Central memory CD8-positive, alpha-beta T cell (primary cell): ENCODE measurements around the gene EPHB2.

ENCODE experiments used
- ATAC-seq: fragments of 150-1000 bp; cut with Tn5 transposase; replicated peaks from 2 replicates; pipeline ENCODE4 v1.10.0; 2022; ENCODE audit warnings: mild to moderate bottlenecking, moderate FRiP score, moderate number of reproducible peaks; ENCODE audit not compliant: poor library complexity, severe bottlenecking; ENCODE audit errors: extremely low read depth
- DNase-seq, 2 donors: peaks; one replicate each; pipeline ENCODE4 v3.0.0; 2021; ENCODE audit warnings: low spot score in 2 of 2
- H3K27ac Mint-ChIP-seq: one replicate; pipeline ENCODE4 v1.8.0; 2022; ENCODE audit warnings: low read depth, mild to moderate bottlenecking, moderate library complexity, mixed read lengths
- H3K27me3 Mint-ChIP-seq: one replicate; pipeline ENCODE4 v1.8.0; 2022; ENCODE audit warnings: mixed read lengths
- H3K36me3 Mint-ChIP-seq: one replicate; pipeline ENCODE4 v1.8.0; 2022; ENCODE audit warnings: mild to moderate bottlenecking, moderate library complexity, mixed read lengths; ENCODE audit not compliant: insufficient read depth
- H3K4me1 Mint-ChIP-seq: one replicate; pipeline ENCODE4 v1.8.0; 2022; ENCODE audit warnings: mixed read lengths
- H3K4me3 Mint-ChIP-seq: one replicate; pipeline ENCODE4 v1.8.0; 2022; ENCODE audit warnings: mild to moderate bottlenecking, moderate library complexity, mixed read lengths
- H3K9me3 Mint-ChIP-seq: one replicate; pipeline ENCODE4 v1.8.0; 2022; ENCODE audit warnings: mixed read lengths

Gene EPHB2

GRCh38 chr1:22907528-22907927 lies 196.9 kb downstream of the EPHB2 start:
- ATAC-seq (no peak), DNase-seq (no peak)
- H3K36me3 Mint-ChIP-seq = no peaks in the 10 kb centered on the region
- H3K27ac Mint-ChIP-seq = no peak overlapping the region
- H3K4me1 Mint-ChIP-seq = no peaks in the 10 kb centered on the region
- no peak overlapping the region for H3K4me3 Mint-ChIP-seq
- no peaks in the 10 kb centered on the region for H3K27me3 Mint-ChIP-seq
- H3K9me3 Mint-ChIP-seq = no peaks in the 10 kb centered on the region

DNA sequence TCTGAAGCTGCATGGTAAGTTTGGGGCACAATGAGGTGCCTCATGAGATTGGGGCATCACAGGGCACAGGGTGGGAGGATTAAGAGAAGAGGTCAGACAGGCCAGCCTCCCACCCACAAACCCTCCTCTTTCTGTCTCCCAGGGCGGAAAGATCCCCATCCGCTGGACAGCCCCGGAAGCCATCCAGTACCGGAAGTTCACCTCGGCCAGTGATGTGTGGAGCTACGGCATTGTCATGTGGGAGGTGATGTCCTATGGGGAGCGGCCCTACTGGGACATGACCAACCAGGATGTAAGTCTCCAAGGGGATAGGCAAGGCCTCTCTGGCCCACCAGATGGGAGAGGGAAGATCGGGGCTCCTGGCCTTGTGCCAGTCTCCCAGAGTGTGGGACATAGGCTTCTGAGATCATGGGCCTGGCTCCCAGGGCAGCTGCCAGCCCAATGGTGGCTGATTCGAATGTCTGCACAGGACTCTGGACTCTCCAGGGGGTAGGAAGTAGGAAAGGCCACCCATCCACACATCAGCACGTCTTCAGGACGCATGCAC lies 198.3 kb downstream of the EPHB2 start:
- H3K4me3 Mint-ChIP-seq = no peak overlapping the region
- no peaks in the 10 kb centered on the region for H3K27me3 Mint-ChIP-seq
- ATAC-seq (no peak), DNase-seq (no peak)
- no peaks in the 10 kb centered on the region for H3K9me3 Mint-ChIP-seq
- H3K36me3 Mint-ChIP-seq = no peaks in the 10 kb centered on the region
- no peak overlapping the region for H3K27ac Mint-ChIP-seq
- no peaks in the 10 kb centered on the region for H3K4me1 Mint-ChIP-seq

DNA sequence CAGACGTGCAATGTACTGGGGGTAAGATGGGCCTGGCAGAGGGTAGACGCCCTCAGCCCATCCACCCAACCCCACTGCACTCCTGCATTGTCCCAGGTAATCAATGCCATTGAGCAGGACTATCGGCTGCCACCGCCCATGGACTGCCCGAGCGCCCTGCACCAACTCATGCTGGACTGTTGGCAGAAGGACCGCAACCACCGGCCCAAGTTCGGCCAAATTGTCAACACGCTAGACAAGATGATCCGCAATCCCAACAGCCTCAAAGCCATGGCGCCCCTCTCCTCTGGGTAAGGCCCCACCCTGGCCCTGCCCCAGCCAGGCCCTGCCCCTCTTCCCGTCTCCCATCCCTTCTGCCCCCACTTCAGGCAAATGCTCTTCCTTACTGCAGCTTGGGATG lies 199.6 kb downstream of the EPHB2 start:
- ATAC-seq (no peak), DNase-seq (no peak)
- no peak overlapping the region for H3K4me3 Mint-ChIP-seq
- no peaks in the 10 kb centered on the region for H3K4me1 Mint-ChIP-seq
- H3K27ac Mint-ChIP-seq = no peak overlapping the region
- no peaks in the 10 kb centered on the region for H3K9me3 Mint-ChIP-seq
- H3K27me3 Mint-ChIP-seq = peaks cover 11% of the 10 kb centered on the region
- H3K36me3 Mint-ChIP-seq = no peaks in the 10 kb centered on the region

DNA sequence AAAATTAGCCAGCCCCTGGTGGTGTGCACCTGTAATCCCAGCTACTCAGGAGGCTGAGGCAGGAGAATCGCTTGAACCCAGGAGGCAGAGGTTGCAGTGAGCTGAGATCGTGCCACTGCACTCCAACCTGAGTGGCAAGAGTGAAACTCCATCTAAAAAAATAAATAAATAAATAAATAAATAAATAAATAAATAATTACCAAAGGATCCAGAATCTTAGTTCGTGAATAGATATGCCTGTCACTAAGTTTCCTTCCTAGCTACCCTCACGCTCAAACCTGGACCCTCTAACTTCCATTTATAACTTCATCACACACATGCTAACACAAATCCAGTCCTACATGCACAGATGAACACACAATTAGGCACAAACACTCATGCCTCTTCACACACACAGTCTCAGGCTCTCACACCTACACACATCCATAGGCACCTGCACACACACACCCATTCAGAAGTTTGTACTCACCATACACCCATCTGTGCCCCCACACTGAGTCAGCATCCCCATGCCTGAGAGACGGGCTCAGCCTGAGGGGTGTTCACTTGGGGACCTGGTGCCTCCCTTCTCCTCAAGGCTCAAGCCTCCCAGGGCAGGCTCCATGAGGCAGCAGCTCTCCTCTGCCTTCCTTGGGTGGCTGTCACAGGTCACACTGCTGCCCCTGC lies 200.5 kb downstream of the EPHB2 start:
- Mint-ChIP-seq H3K4me1 (no peaks in the 10 kb centered on the region), H3K27me3 (peaks cover 17% of the 10 kb centered on the region), H3K9me3 (no peaks in the 10 kb centered on the region), H3K36me3 (no peaks in the 10 kb centered on the region), H3K4me3 (no peak overlapping the region), H3K27ac (no peak overlapping the region)
- DNase-seq (no peak), ATAC-seq (no peak)

DNA sequence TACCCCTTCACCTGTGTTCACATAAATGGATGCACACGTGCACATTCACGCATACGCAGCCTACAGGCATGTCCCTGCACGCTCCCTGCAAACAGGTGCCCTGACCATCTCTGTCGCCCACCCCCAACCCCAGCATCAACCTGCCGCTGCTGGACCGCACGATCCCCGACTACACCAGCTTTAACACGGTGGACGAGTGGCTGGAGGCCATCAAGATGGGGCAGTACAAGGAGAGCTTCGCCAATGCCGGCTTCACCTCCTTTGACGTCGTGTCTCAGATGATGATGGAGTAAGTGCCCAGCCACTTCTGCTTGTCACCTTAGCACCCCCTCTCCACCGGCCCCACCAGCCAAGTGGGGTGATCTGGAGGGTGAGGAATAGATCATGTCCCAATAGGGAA lies 201.7 kb downstream of the EPHB2 start:
- ATAC-seq = no peak
- no peak overlapping the region for H3K4me3 Mint-ChIP-seq
- no peak for DNase-seq
- no peaks in the 10 kb centered on the region for H3K4me1 Mint-ChIP-seq
- no peaks in the 10 kb centered on the region for H3K36me3 Mint-ChIP-seq
- H3K27ac Mint-ChIP-seq = no peak overlapping the region
- H3K9me3 Mint-ChIP-seq = no peaks in the 10 kb centered on the region
- peaks cover 28% of the 10 kb centered on the region for H3K27me3 Mint-ChIP-seq

DNA sequence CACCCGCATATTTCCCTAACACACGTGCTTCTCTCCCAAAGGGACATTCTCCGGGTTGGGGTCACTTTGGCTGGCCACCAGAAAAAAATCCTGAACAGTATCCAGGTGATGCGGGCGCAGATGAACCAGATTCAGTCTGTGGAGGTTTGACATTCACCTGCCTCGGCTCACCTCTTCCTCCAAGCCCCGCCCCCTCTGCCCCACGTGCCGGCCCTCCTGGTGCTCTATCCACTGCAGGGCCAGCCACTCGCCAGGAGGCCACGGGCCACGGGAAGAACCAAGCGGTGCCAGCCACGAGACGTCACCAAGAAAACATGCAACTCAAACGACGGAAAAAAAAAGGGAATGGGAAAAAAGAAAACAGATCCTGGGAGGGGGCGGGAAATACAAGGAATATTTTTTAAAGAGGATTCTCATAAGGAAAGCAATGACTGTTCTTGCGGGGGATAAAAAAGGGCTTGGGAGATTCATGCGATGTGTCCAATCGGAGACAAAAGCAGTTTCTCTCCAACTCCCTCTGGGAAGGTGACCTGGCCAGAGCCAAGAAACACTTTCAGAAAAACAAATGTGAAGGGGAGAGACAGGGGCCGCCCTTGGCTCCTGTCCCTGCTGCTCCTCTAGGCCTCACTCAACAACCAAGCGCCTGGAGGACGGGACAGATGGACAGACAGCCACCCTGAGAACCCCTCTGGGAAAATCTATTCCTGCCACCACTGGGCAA lies 202.9 kb downstream of the EPHB2 start:
- ATAC-seq = no peak
- no peak for DNase-seq
- Mint-ChIP-seq H3K27me3 (peaks cover 36% of the 10 kb centered on the region), H3K9me3 (no peaks in the 10 kb centered on the region), H3K4me3 (no peak overlapping the region), H3K27ac (no peak overlapping the region), H3K4me1 (no peaks in the 10 kb centered on the region), H3K36me3 (no peaks in the 10 kb centered on the region)

GRCh38 chr1:22914156-22914555 lies 203.5 kb downstream of the EPHB2 start:
- no peaks in the 10 kb centered on the region for H3K36me3 Mint-ChIP-seq
- no peaks in the 10 kb centered on the region for H3K9me3 Mint-ChIP-seq
- DNase-seq (no peak), ATAC-seq (no peak)
- H3K27ac Mint-ChIP-seq = no peak overlapping the region
- no peak overlapping the region for H3K4me3 Mint-ChIP-seq
- H3K27me3 Mint-ChIP-seq = peaks cover 36% of the 10 kb centered on the region
- no peaks in the 10 kb centered on the region for H3K4me1 Mint-ChIP-seq

- H3K4me1 Mint-ChIP-seq = no peaks in the 10 kb centered on the region
- DNase-seq (no peak), ATAC-seq (no peak)
- H3K27ac Mint-ChIP-seq = no peak overlapping the region
- H3K4me3 Mint-ChIP-seq = no peak overlapping the region
- H3K27me3 Mint-ChIP-seq = peaks cover 36% of the 10 kb centered on the region
- no peaks in the 10 kb centered on the region for H3K9me3 Mint-ChIP-seq
- H3K36me3 Mint-ChIP-seq = no peaks in the 10 kb centered on the region
These were observed 204.1 kb downstream of the EPHB2 start for GRCh38 chr1:22914633-22915217.

DNA sequence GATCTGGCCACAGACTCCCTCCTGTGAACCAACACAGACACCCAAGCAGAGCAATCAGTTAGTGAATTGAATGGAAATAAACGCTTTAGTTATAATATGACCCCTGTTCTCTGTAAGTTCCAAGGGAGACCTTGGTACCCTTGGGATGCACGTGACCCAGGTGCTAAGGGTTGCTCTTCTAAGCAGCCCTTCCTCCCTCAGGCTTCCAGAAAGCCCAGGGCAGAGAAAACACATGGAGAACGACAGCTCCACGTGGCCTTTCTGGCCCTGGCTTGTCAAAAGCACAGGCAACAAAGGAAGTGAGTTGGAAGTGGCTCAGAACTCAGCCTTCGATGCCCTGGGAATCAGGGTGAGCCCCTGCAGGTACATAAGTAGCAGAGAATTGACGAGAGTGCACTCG lies 204.6 kb downstream of the EPHB2 start:
- H3K9me3 Mint-ChIP-seq = no peaks in the 10 kb centered on the region
- H3K36me3 Mint-ChIP-seq = no peaks in the 10 kb centered on the region
- peaks cover 36% of the 10 kb centered on the region for H3K27me3 Mint-ChIP-seq
- DNase-seq (no peak), ATAC-seq (no peak)
- no peak overlapping the region for H3K4me3 Mint-ChIP-seq
- no peak overlapping the region for H3K27ac Mint-ChIP-seq
- H3K4me1 Mint-ChIP-seq = no peaks in the 10 kb centered on the region

DNA sequence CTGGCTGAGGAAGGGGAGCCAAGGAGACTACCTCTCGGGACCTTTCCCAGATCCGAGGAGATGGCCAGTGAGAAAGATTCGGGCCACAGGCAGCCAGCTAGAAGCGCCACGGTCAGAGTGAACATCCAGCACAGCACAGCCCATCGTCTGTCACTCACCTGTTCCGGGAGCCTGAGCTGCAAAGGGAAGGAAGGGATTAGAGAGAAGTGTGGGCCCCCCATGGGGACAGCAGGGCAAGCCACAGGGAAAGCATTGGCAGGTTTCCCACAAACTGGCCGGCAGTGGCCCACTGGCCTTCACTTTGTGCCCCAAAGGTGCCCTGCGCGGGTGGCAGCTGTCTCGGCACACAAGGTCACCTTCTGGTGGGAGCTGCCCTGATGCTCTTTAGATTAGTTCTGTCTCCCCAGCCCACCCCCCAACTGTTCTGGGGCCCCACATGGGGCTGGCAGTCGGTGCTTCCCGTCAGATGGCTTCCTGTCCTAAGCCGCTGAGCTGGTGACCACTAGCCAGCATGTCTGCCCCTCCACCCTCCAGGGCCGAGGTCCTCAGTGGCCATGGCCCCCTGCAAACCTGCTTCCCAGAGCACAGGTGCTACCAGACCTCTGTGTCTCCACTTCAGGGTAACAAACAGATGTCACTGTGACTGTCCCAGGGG lies 205.3 kb downstream of the EPHB2 start:
- Mint-ChIP-seq H3K36me3 (no peaks in the 10 kb centered on the region), H3K4me1 (no peaks in the 10 kb centered on the region), H3K27ac (no peak overlapping the region), H3K9me3 (no peaks in the 10 kb centered on the region), H3K4me3 (no peak overlapping the region), H3K27me3 (peaks cover 36% of the 10 kb centered on the region)
- DNase-seq (no peak), ATAC-seq (no peak)

GRCh38 chr1:22916471-22916820 lies 205.8 kb downstream of the EPHB2 start:
- H3K4me1 Mint-ChIP-seq = no peaks in the 10 kb centered on the region
- no peak overlapping the region for H3K27ac Mint-ChIP-seq
- H3K9me3 Mint-ChIP-seq = no peaks in the 10 kb centered on the region
- H3K27me3 Mint-ChIP-seq = peaks cover 36% of the 10 kb centered on the region
- ATAC-seq (no peak), DNase-seq (no peak)
- no peaks in the 10 kb centered on the region for H3K36me3 Mint-ChIP-seq
- H3K4me3 Mint-ChIP-seq = no peak overlapping the region

- Mint-ChIP-seq H3K27ac (no peak overlapping the region), H3K4me3 (no peak overlapping the region), H3K4me1 (no peaks in the 10 kb centered on the region), H3K9me3 (no peaks in the 10 kb centered on the region), H3K36me3 (no peaks in the 10 kb centered on the region), H3K27me3 (peaks cover 36% of the 10 kb centered on the region)
- ATAC-seq (no peak), DNase-seq (no peak)
These were observed 207.3 kb downstream of the EPHB2 start for GRCh38 chr1:22917989-22918388.
